GM12891 (cell line): ENCODE data around the gene PCDHB13.

ENCODE experiments used
- PAX5 ChIP-seq: IDR thresholded peaks from 2 replicates; pipeline ENCODE4 v1.6.1; 2011; ENCODE audit warnings: low read length, moderate library complexity, mild to moderate bottlenecking; ENCODE audit not compliant: insufficient read depth, severe bottlenecking
- POLR2A ChIP-seq: IDR thresholded peaks from 2 replicates; pipeline ENCODE4 v1.6.1; 2011; ENCODE audit warnings: low read depth, low read length, control low read depth
- POLR2AphosphoS5 ChIP-seq: IDR thresholded peaks from 2 replicates; pipeline ENCODE4 v1.6.1; 2011; ENCODE audit warnings: low read depth, low read length, control low read depth
- POU2F2 ChIP-seq: IDR thresholded peaks from 2 replicates; pipeline ENCODE4 v1.6.1; 2011; ENCODE audit warnings: low read depth, mild to moderate bottlenecking, control low read depth, low read length, moderate library complexity
- TAF1 ChIP-seq: IDR thresholded peaks from 2 replicates; pipeline ENCODE4 v1.6.1; 2011; ENCODE audit warnings: low read depth, low read length, control low read depth

DNA sequence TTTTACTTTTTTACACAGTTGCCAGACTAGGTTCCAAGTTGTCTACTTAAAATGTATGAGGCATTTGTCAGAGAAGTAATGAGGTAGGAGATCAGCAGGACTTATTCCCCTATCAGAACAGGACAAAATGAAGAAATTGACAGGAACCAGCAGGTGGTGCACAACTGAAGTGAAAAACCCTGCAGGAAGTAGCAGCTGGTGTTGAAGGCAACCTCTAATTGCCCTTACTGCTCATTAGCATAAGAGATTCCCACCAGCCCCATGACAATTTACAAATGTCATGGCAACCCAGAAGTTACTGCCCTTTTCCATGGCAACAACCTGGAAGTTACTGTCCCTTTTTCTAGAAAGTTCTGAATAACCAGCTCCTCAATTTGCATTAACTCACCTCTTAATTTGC lies 36.9 kb downstream of the PCDHB13 start:
- no peak for TF ChIP-seq POLR2AphosphoS5
- TF ChIP-seq POLR2A: no peak
- TF ChIP-seq TAF1: no peak
- TF ChIP-seq POU2F2: no peak
- TF ChIP-seq PAX5: no peak
